GM13976 (cell line): ENCODE results near the gene ARSA.

Source experiments
- DNase-seq: peaks from one replicate; pipeline ENCODE4 v3.0.0; 2012; ENCODE audit warnings: low spot score
- in situ Hi-C: fragments of 300-500 bp; cut with MboI; formaldehyde crosslinking; loops from one replicate; pipeline ENCODE4 v1.12.0; 2022; ENCODE audit warnings: low sequenced_read_pairs, mixed read lengths, inconsistent platforms; ENCODE audit not compliant: unreplicated experiment
- TF ChIP-seq, protein P1 (sequence below): IDR thresholded peaks from 2 replicates; pipeline ENCODE4 v1.5.1; 2012; ENCODE audit warnings: borderline replicate concordance, mild to moderate bottlenecking; ENCODE audit not compliant: insufficient read depth; ENCODE audit errors: extremely low read depth, missing control alignments, control extremely low read depth

Gene ARSA

DNA sequence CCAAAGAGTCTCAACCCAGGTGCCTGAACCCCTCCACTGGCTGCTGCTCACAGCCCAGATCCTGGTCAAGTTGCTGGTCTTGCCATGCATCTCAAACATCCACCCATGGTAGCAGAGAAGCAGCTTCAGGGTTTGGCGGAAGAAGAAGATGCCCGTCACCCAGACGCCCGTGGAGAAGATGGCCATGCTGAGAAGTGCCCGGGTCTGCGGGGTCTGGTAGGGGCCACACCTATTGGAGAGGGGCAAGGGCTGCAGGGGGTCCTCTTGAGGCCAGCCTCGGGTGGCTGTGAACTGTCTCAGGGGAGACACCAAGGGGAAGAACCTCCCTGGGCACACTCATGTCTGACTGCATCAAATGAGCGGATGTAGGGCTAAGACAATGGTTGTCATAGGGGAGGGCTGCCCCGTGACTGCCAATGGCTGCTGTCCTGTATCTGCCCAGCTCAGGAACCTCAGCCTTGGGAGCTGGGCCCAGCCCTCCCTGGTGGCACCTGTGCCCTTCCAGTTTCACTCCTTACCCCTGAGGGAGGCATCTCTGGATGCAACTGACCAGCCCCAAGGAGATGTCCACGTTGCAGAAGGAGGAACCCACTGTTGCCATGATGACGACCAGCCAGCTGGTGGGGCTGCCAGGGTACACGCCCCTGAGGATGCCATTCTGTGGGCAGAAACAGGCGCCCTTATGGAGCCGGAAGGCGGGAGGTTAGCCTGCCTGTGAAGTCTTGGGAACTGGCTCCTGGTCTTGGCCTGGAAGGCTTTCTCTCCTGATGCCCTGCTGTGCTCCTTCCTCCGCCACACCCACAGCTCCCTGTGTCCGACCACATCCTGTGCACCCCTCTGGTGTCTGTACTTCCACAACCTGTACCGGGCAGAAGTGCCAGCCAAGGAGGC is 50.9 kb downstream of the ARSA start:
- in situ Hi-C loops = no loop called here
- TF ChIP-seq, protein P1, sequence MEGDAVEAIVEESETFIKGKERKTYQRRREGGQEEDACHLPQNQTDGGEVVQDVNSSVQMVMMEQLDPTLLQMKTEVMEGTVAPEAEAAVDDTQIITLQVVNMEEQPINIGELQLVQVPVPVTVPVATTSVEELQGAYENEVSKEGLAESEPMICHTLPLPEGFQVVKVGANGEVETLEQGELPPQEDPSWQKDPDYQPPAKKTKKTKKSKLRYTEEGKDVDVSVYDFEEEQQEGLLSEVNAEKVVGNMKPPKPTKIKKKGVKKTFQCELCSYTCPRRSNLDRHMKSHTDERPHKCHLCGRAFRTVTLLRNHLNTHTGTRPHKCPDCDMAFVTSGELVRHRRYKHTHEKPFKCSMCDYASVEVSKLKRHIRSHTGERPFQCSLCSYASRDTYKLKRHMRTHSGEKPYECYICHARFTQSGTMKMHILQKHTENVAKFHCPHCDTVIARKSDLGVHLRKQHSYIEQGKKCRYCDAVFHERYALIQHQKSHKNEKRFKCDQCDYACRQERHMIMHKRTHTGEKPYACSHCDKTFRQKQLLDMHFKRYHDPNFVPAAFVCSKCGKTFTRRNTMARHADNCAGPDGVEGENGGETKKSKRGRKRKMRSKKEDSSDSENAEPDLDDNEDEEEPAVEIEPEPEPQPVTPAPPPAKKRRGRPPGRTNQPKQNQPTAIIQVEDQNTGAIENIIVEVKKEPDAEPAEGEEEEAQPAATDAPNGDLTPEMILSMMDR = no peak
- no peak for DNase-seq

DNA sequence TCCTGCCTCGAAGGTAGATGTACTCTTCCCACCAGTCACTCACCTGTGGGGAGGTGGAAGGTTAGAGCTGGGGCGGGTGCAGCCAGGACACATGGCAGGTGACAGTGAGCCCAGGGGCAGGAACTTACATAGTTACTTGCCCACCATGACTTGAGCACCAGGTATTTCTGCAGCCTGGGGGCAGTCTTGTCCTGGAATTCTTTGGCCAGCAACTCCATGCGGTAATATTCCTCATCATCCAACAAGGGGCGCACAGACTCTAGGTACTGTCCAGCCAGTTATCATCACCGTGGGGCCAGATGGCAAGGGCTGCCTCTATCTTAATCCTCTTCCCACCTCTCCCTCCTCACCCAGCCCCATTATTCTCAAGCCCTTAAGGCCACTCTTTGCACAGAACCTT is 51.9 kb downstream of the ARSA start:
- in situ Hi-C loops = no loop called here
- no peak for DNase-seq

DNA sequence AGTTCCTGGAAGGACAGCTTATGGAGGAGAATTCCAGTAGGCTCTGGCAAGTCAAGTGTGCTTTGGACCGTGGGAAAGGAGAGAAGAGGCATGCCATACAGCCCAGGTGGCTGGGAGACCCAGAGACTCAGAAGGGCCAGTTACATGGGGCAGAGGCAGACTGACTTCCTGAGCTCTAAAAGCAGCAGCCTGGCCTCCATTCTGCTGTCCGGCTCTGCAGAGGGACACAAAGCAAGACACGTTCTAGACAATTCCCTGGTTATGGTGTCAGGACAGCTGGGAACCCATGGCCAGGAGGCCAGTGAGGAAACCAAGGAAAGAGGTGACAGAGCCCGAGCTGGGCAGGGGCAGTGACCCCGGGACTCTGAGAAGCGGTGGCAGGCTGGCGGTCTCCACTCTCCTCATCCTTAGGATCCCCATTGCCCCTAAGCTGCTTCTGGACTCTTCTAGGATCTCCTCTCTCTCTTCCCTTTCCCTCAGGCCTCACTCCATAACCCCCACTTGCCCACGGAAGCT is 52.5 kb downstream of the ARSA start:
- in situ Hi-C loops = no loop called here
- TF ChIP-seq, protein P1 = no peak

More for the DNA sequence above, 51.9 kb downstream of the ARSA start:
- TF ChIP-seq, protein P1 = no peak

More for the DNA sequence above, 52.5 kb downstream of the ARSA start:
- no peak for DNase-seq
